Left ventricle myocardium inferior (tissue), 1 donor: ENCODE results near the gene DDX55. TPM values are rescaled to one million over a fixed set of nuclear protein-coding genes. Genes with fewer than 3 reads are reported as not detected.
"Not testable (repeated sequence)": the region's sequence is repeated elsewhere in the genome, so short reads cannot be mapped to it uniquely, and the experiment has no call there.

Source experiments
- DNase-seq: peaks from one replicate; pipeline ENCODE4 v3.0.0-alpha.2; 2020
- H3K27ac ChIP-seq: fragments of 200-600 bp; replicated peaks from 2 replicates; pipeline ENCODE4 v1.8.0; 2021
- H3K27me3 ChIP-seq: fragments of 200-600 bp; 2 replicates; pipeline ENCODE4 v1.8.0; 2021; ENCODE audit warnings: low read depth
- H3K36me3 ChIP-seq: fragments of 200-600 bp; 2 replicates; pipeline ENCODE4 v1.8.0; 2021
- H3K4me1 ChIP-seq: fragments of 200-600 bp; 2 replicates; pipeline ENCODE4 v1.8.0; 2021
- H3K4me3 ChIP-seq: fragments of 200-600 bp; 2 replicates; pipeline ENCODE4 v1.8.0; 2021; ENCODE audit warnings: mild to moderate bottlenecking, moderate library complexity
- H3K9me3 ChIP-seq: fragments of 200-600 bp; replicated peaks from 2 replicates; pipeline ENCODE4 v1.8.0; 2021
- intact Hi-C: fragments of 100-400 bp; cut with micrococcal nuclease; formaldehyde crosslinking; loops from one replicate; pipeline ENCODE4 v1.11.0; 2022
- long read RNA-seq: library from polyadenylated mRNA; unstranded; transcript quantifications from one replicate; pipeline ENCODE4 v2.0.0, GENCODE V29; 2021
- total RNA-seq: library from RNA; stranded (reverse); fragmentation: NEBNext Ultra II Directional; extraction: Animal tissue kit (Norgen Biotek cat#: 25700); gene quantifications from one replicate; pipeline ENCODE4 v1.2.1, GENCODE V29; 2021
- TF ChIP-seq, protein P1 (sequence below): fragments of 200-600 bp; IDR thresholded peaks from 2 replicates; pipeline ENCODE4 v1.8.0; 2021; ENCODE audit warnings: antibody characterized with exemption, mild to moderate bottlenecking, borderline replicate concordance
- donor health status: DM: no; HTN: yes; CAD: no; lungs with severe emphysema.

The DDX55 gene
- 5.3 TPM for total RNA-seq
- long read RNA-seq, partial matches to known transcripts = 1 of 7 reads
- long read RNA-seq, other reads (novel, unspliced or antisense) = 2 of 7 reads

- intact Hi-C loops = no loop called here
Measured at GRCh38 chr12:123601602-123602489, at the start of gene DDX55. DDX55 (plus strand) TSS chr12:123602099; CDS start chr12:123602149, 50 bp downstream.

GRCh38 chr12:123554136-123554535 lies 47.8 kb upstream of the DDX55 start:
- H3K4me1 ChIP-seq, DNase-seq, H3K27me3 ChIP-seq, intact Hi-C loops, H3K36me3 ChIP-seq, H3K27ac ChIP-seq, H3K9me3 ChIP-seq, H3K4me3 ChIP-seq: not testable (repeated sequence)

More at GRCh38 chr12:123601602-123602489, at the start of gene DDX55:
- Histone ChIP-seq H3K27me3 (no peaks in the 10 kb centered on the region), H3K36me3 (peaks cover 48% of the 10 kb centered on the region), H3K27ac (peak within 1 kb of the TSS; percentile 94), H3K4me1 (peaks cover 34% of the 10 kb centered on the region), H3K9me3 (no peaks in the 10 kb centered on the region), H3K4me3 (peak within 1 kb of the TSS; percentile 82)
- TF ChIP-seq, protein P1, sequence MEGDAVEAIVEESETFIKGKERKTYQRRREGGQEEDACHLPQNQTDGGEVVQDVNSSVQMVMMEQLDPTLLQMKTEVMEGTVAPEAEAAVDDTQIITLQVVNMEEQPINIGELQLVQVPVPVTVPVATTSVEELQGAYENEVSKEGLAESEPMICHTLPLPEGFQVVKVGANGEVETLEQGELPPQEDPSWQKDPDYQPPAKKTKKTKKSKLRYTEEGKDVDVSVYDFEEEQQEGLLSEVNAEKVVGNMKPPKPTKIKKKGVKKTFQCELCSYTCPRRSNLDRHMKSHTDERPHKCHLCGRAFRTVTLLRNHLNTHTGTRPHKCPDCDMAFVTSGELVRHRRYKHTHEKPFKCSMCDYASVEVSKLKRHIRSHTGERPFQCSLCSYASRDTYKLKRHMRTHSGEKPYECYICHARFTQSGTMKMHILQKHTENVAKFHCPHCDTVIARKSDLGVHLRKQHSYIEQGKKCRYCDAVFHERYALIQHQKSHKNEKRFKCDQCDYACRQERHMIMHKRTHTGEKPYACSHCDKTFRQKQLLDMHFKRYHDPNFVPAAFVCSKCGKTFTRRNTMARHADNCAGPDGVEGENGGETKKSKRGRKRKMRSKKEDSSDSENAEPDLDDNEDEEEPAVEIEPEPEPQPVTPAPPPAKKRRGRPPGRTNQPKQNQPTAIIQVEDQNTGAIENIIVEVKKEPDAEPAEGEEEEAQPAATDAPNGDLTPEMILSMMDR = peak; percentile 75
- DNase-seq = peak; percentile 85

- H3K9me3 ChIP-seq, H3K4me3 ChIP-seq, H3K4me1 ChIP-seq, H3K27ac ChIP-seq, H3K36me3 ChIP-seq, DNase-seq, H3K27me3 ChIP-seq, intact Hi-C loops: not testable (repeated sequence)
Measured at GRCh38 chr12:123554843-123555242, 47.1 kb upstream of the DDX55 start.

GRCh38 chr12:123558487-123558886 lies 43.4 kb upstream of the DDX55 start:
- DNase-seq, H3K27ac ChIP-seq, intact Hi-C loops, H3K4me3 ChIP-seq, H3K36me3 ChIP-seq, H3K4me1 ChIP-seq, H3K27me3 ChIP-seq, H3K9me3 ChIP-seq: not testable (repeated sequence)

- H3K27me3 ChIP-seq = no peaks in the 10 kb centered on the region
- no peak overlapping the region for H3K4me3 ChIP-seq
- intact Hi-C loops = no loop called here
- no peaks in the 10 kb centered on the region for H3K9me3 ChIP-seq
- no peak for DNase-seq
- no peaks in the 10 kb centered on the region for H3K4me1 ChIP-seq
- TF ChIP-seq, protein P1 = no peak
- no peaks in the 10 kb centered on the region for H3K36me3 ChIP-seq
- no peak overlapping the region for H3K27ac ChIP-seq
Measured at GRCh38 chr12:123559468-123559867, 42.4 kb upstream of the DDX55 start.

GRCh38 chr12:123571343-123571813 lies 30.5 kb upstream of the DDX55 start:
- Histone ChIP-seq H3K4me1 (peaks cover 5% of the 10 kb centered on the region), H3K4me3 (no peak overlapping the region), H3K27me3 (no peaks in the 10 kb centered on the region), H3K36me3 (no peaks in the 10 kb centered on the region), H3K27ac (peak overlapping the region; percentile 24), H3K9me3 (no peaks in the 10 kb centered on the region)
- TF ChIP-seq, protein P1 = no peak
- peak; percentile 40 for DNase-seq
- intact Hi-C loops = no loop called here

DNA sequence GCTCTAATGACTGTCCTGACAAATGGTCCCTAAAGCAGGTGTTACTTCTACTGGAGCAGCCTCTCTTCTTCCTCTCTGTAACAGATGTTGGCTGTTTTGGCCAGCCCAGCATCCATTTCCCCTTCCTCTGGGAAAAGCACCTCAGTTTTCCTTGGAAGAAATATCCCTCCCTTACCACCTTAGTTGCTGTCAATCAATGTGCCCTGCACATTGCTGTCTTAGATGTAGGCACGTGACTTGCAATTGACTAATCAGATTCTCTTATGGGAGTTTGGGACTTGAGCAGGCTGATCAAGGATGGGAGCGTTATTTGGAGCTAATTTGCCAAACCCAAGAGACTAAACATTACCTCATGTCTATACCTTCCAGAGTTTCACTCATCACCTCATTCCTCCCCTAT lies 29.5 kb upstream of the DDX55 start:
- H3K36me3 ChIP-seq = no peaks in the 10 kb centered on the region
- no peak overlapping the region for H3K27ac ChIP-seq
- no peaks in the 10 kb centered on the region for H3K27me3 ChIP-seq
- intact Hi-C loops = no loop called here
- TF ChIP-seq, protein P1 = no peak
- H3K4me1 ChIP-seq = peaks cover 5% of the 10 kb centered on the region
- no peaks in the 10 kb centered on the region for H3K9me3 ChIP-seq
- no peak for DNase-seq
- H3K4me3 ChIP-seq = no peak overlapping the region
